Mesothelial cell of epicardium (in vitro differentiated cells): ENCODE measurements around the gene PLEKHG4. TPM values are rescaled to one million over a fixed set of nuclear protein-coding genes. Genes with fewer than 3 reads are reported as not detected.

Experiments
- DNase-seq, 2 experiments: peaks; one replicate each; pipeline ENCODE4 v3.0.0; 2021; ENCODE audit warnings: low spot score in 2 of 2; ENCODE audit not compliant: unreplicated experiment in 2 of 2
- H3K27ac Mint-ChIP-seq: 2 replicates; pipeline ENCODE4 v1.8.0; 2021; ENCODE audit warnings: mixed read lengths
- H3K27me3 Mint-ChIP-seq: 2 replicates; pipeline ENCODE4 v1.8.0; 2021; ENCODE audit warnings: low read depth, mixed read lengths
- H3K36me3 Mint-ChIP-seq: 2 replicates; pipeline ENCODE4 v1.8.0; 2021; ENCODE audit warnings: mixed read lengths
- H3K4me1 Mint-ChIP-seq: 2 replicates; pipeline ENCODE4 v1.8.0; 2021; ENCODE audit warnings: mixed read lengths
- H3K4me3 Mint-ChIP-seq: 2 replicates; pipeline ENCODE4 v1.8.0; 2021; ENCODE audit warnings: mild to moderate bottlenecking, moderate library complexity, mixed read lengths
- H3K9me3 Mint-ChIP-seq: 2 replicates; pipeline ENCODE4 v1.8.0; 2021; ENCODE audit warnings: mixed read lengths
- CTCF ChIP-seq: fragments of 200-600 bp; sonication (generic); IDR thresholded peaks from one replicate; pipeline ENCODE4 v1.5.0; 2021; ENCODE audit warnings: antibody characterized with exemption; ENCODE audit not compliant: unreplicated experiment
- total RNA-seq: library from RNA; stranded (reverse); gene quantifications from 3 replicates; pipeline ENCODE4 v1.2.1, GENCODE V29; 2021

The PLEKHG4 gene
- total RNA-seq, 1 donor from 2014 or later, result 15.4 TPM

GRCh38 chr16:67317853-67318252 lies 38.5 kb downstream of the PLEKHG4 start:
- Mint-ChIP-seq H3K27ac (no peak overlapping the region), H3K36me3 (no peaks in the 10 kb centered on the region), H3K9me3 (no peaks in the 10 kb centered on the region), H3K27me3 (peaks cover 51% of the 10 kb centered on the region), H3K4me3 (no peak overlapping the region), H3K4me1 (no peaks in the 10 kb centered on the region)
- no peak for TF ChIP-seq CTCF
- DNase-seq, result no peak

GRCh38 chr16:67326115-67326471 lies 46.8 kb downstream of the PLEKHG4 start:
- H3K27ac Mint-ChIP-seq, result no peak overlapping the region
- no peaks in the 10 kb centered on the region for H3K36me3 Mint-ChIP-seq
- TF ChIP-seq CTCF, result no peak
- peaks cover 7% of the 10 kb centered on the region for H3K4me1 Mint-ChIP-seq
- no peaks in the 10 kb centered on the region for H3K9me3 Mint-ChIP-seq
- H3K27me3 Mint-ChIP-seq, result peaks cover 63% of the 10 kb centered on the region
- DNase-seq, result no peak
- H3K4me3 Mint-ChIP-seq, result peak overlapping the region; percentile 76

GRCh38 chr16:67326472-67327309 lies 47.4 kb downstream of the PLEKHG4 start, which contains the start of the genes KCTD19 and LRRC36:
Gene KCTD19 (minus strand): TSS chr16:67326741. CDS start chr16:67326707, 34 bp downstream.
Gene LRRC36 (plus strand): TSS chr16:67326815. CDS start chr16:67326863, 48 bp downstream.
- TF ChIP-seq CTCF, result no peak
- H3K4me3 Mint-ChIP-seq, result peak within 1 kb of the TSS; percentile 76
- peaks cover 7% of the 10 kb centered on the region for H3K4me1 Mint-ChIP-seq
- peaks cover 59% of the 10 kb centered on the region for H3K27me3 Mint-ChIP-seq
- H3K36me3 Mint-ChIP-seq, result no peaks in the 10 kb centered on the region
- H3K27ac Mint-ChIP-seq, result no peak within 1 kb of the TSS
- H3K9me3 Mint-ChIP-seq, result no peaks in the 10 kb centered on the region
- DNase-seq, result peak; percentile 51 to 74

GRCh38 chr16:67327743-67328142 lies 48.4 kb downstream of the PLEKHG4 start:
- no peak for DNase-seq
- no peak overlapping the region for H3K27ac Mint-ChIP-seq
- H3K36me3 Mint-ChIP-seq, result no peaks in the 10 kb centered on the region
- H3K9me3 Mint-ChIP-seq, result no peaks in the 10 kb centered on the region
- no peak overlapping the region for H3K4me3 Mint-ChIP-seq
- TF ChIP-seq CTCF, result no peak
- H3K27me3 Mint-ChIP-seq, result peaks cover 53% of the 10 kb centered on the region
- peaks cover 7% of the 10 kb centered on the region for H3K4me1 Mint-ChIP-seq

- no peak overlapping the region for H3K4me3 Mint-ChIP-seq
- H3K27ac Mint-ChIP-seq, result no peak overlapping the region
- DNase-seq, result no peak
- no peak for TF ChIP-seq CTCF
- H3K36me3 Mint-ChIP-seq, result no peaks in the 10 kb centered on the region
- peaks cover 7% of the 10 kb centered on the region for H3K4me1 Mint-ChIP-seq
- H3K9me3 Mint-ChIP-seq, result peaks cover 4% of the 10 kb centered on the region
- H3K27me3 Mint-ChIP-seq, result peaks cover 33% of the 10 kb centered on the region
These were observed 50.6 kb downstream of the PLEKHG4 start for GRCh38 chr16:67329901-67330300.
